GM23338 (cell line): Measurements from ENCODE around the gene LTBP2. TPM values are rescaled to one million over a fixed set of nuclear protein-coding genes. Genes with fewer than 3 reads are reported as not detected.

ENCODE experiments used
- ATAC-seq: fragments of 200-7000 bp; cut with Tn5 transposase; 3 replicates; pipeline ENCODE4 v1.9.1; 2020
- DNase-seq: peaks from one replicate; pipeline ENCODE4 v3.0.0-alpha.2; 2015; ENCODE audit warnings: low spot score
- H2AFZ ChIP-seq: fragments of 200-600 bp; sonication (generic); 2 replicates; pipeline ENCODE4 v1.8.0; 2016; ENCODE audit warnings: antibody characterized with exemption, mild to moderate bottlenecking, moderate library complexity
- H3F3A ChIP-seq: fragments of 200-600 bp; sonication (generic); replicated peaks from 2 replicates; pipeline ENCODE4 v1.8.0; 2017; ENCODE audit warnings: antibody characterized with exemption, mixed run types, low read depth
- H3K27ac ChIP-seq: fragments of 200-600 bp; sonication (generic); 2 replicates; pipeline ENCODE4 v1.6.1; 2016; ENCODE audit warnings: low read depth
- H3K27me3 ChIP-seq: fragments of 200-600 bp; sonication (generic); 2 replicates; pipeline ENCODE4 v1.8.0; 2016; ENCODE audit warnings: mild to moderate bottlenecking, mixed run types, moderate library complexity; ENCODE audit not compliant: insufficient read depth
- H3K36me3 ChIP-seq: fragments of 200-600 bp; sonication (generic); 2 replicates; pipeline ENCODE4 v1.8.0; 2016; ENCODE audit warnings: mild to moderate bottlenecking; ENCODE audit not compliant: insufficient read depth
- H3K4me1 ChIP-seq: fragments of 200-600 bp; sonication (generic); 2 replicates; pipeline ENCODE4 v1.8.0; 2016; ENCODE audit warnings: mild to moderate bottlenecking, moderate library complexity; ENCODE audit not compliant: insufficient read depth
- H3K4me2 ChIP-seq: fragments of 200-600 bp; sonication (generic); 2 replicates; pipeline ENCODE4 v1.7.1; 2017; ENCODE audit warnings: mixed run types
- H3K4me3 ChIP-seq: fragments of 200-600 bp; sonication (generic); 2 replicates; pipeline ENCODE4 v1.6.1; 2016; ENCODE audit warnings: mixed run types
- H3K79me2 ChIP-seq: fragments of 200-600 bp; sonication (generic); replicated peaks from 2 replicates; pipeline ENCODE4 v1.8.0; 2017; ENCODE audit warnings: mild to moderate bottlenecking; ENCODE audit not compliant: insufficient read depth
- H3K9me2 ChIP-seq: fragments of 200-600 bp; sonication (generic); 2 replicates; pipeline ENCODE4 v1.8.0; 2017; ENCODE audit not compliant: insufficient read depth
- H4K20me1 ChIP-seq: fragments of 200-600 bp; sonication (generic); replicated peaks from 2 replicates; pipeline ENCODE4 v1.8.0; 2017; ENCODE audit warnings: mild to moderate bottlenecking; ENCODE audit not compliant: insufficient read depth
- H3K27ac Mint-ChIP-seq: 2 replicates; pipeline ENCODE4 v1.8.0; 2020; ENCODE audit warnings: inconsistent platforms, mild to moderate bottlenecking, moderate library complexity, mixed read lengths
- H3K27me3 Mint-ChIP-seq: 3 replicates; pipeline ENCODE4 v1.8.0; 2022; ENCODE audit warnings: low read depth, mild to moderate bottlenecking, moderate library complexity, mixed read lengths, inconsistent platforms; ENCODE audit not compliant: insufficient read depth, poor library complexity
- H3K36me3 Mint-ChIP-seq: 3 replicates; pipeline ENCODE4 v1.8.0; 2021; ENCODE audit warnings: low read depth, mild to moderate bottlenecking, inconsistent platforms, moderate library complexity, mixed read lengths
- H3K4me1 Mint-ChIP-seq: 3 replicates; pipeline ENCODE4 v1.8.0; 2020; ENCODE audit warnings: mild to moderate bottlenecking, inconsistent platforms, mixed read lengths
- H3K4me3 Mint-ChIP-seq: 3 replicates; pipeline ENCODE4 v1.8.0; 2021; ENCODE audit warnings: moderate library complexity, mild to moderate bottlenecking, inconsistent platforms, mixed read lengths
- H3K9me3 Mint-ChIP-seq: 3 replicates; pipeline ENCODE4 v1.8.0; 2020; ENCODE audit warnings: moderate library complexity, mild to moderate bottlenecking, inconsistent platforms, mixed read lengths
- CREB1 ChIP-seq: fragments of 250-450 bp; sonication (Bioruptor Pico); IDR thresholded peaks from 2 replicates; pipeline ENCODE4 v1.5.0; 2020; ENCODE audit warnings: low read depth, mild to moderate bottlenecking, moderate library complexity
- CTCF ChIP-seq, 2 experiments: fragments of 200-600 bp in 1 of 2; sonication (generic) in 1 of 2; conservative IDR thresholded peaks; 2 replicates each; pipeline versions ENCODE4 v1.5.1 to v1.6.1; 2016 to 2017; ENCODE audit warnings: antibody characterized with exemption in 2 of 2, low read depth in 2 of 2, mild to moderate bottlenecking in 2 of 2, moderate library complexity in 1 of 2
- EZH2 ChIP-seq: fragments of 200-600 bp; sonication (generic); IDR thresholded peaks from one replicate; pipeline ENCODE4 v1.8.0; 2017; ENCODE audit warnings: antibody characterized with exemption, mild to moderate bottlenecking, low read depth; ENCODE audit not compliant: unreplicated experiment
- EZH2phosphoT487 ChIP-seq: fragments of 200-600 bp; sonication (generic); IDR thresholded peaks from one replicate; pipeline ENCODE4 v1.8.1; 2018; ENCODE audit warnings: antibody characterized with exemption; ENCODE audit not compliant: unreplicated experiment
- JUNB ChIP-seq: IDR thresholded peaks from one replicate; pipeline ENCODE4 v1.6.1; 2016; ENCODE audit warnings: antibody characterized with exemption; ENCODE audit not compliant: unreplicated experiment
- POLR2AphosphoS5 ChIP-seq: IDR thresholded peaks from 2 replicates; pipeline ENCODE4 v1.6.1; 2016; ENCODE audit warnings: antibody characterized with exemption, low read depth
- REST ChIP-seq: IDR thresholded peaks from one replicate; pipeline ENCODE4 v1.6.1; 2018; ENCODE audit warnings: antibody characterized with exemption; ENCODE audit not compliant: unreplicated experiment
- STAT1 ChIP-seq: IDR thresholded peaks from one replicate; pipeline ENCODE4 v1.6.1; 2016; ENCODE audit warnings: antibody characterized with exemption; ENCODE audit not compliant: unreplicated experiment
- ZNF114 ChIP-seq: fragments of 250-450 bp; sonication (Bioruptor Pico); IDR thresholded peaks from 2 replicates; pipeline ENCODE4 v1.5.0; 2020; ENCODE audit warnings: mild to moderate bottlenecking, moderate library complexity
- ZNF331 ChIP-seq: fragments of 250-450 bp; sonication (Bioruptor Pico); IDR thresholded peaks from 2 replicates; pipeline ENCODE4 v1.5.0; 2020; ENCODE audit warnings: low read depth, mild to moderate bottlenecking, moderate library complexity
- ZNF462 ChIP-seq: fragments of 250-450 bp; sonication (Bioruptor Pico); IDR thresholded peaks from 2 replicates; pipeline ENCODE4 v1.5.0; 2020; ENCODE audit warnings: mild to moderate bottlenecking, moderate library complexity
- polyA plus RNA-seq: library from polyadenylated mRNA; unstranded; fragments of >200 nt; fragmentation: Nextera tagmentation; extraction: Ambion mirVana; gene quantifications from 2 replicates; pipeline ENCODE4 v1.2.1, GENCODE V29; 2016
- total RNA-seq: library from RNA; depleted of rRNA; stranded (reverse); fragments of >200 nt; shearing (Covaris generic); gene quantifications from 2 replicates; pipeline ENCODE4 v1.2.3, GENCODE V29; 2014

LTBP2 gene
- total and polyA plus RNA-seq, 2 experiments from 2014 or later = 0.27 to 0.49 TPM

GRCh38 chr14:74589291-74589879 is 22.7 kb downstream of the LTBP2 start (continued):
- no peak for TF ChIP-seq REST
- no peak for TF ChIP-seq ZNF331 (CRISPR knock-in tag)
- TF ChIP-seq ZNF114 (CRISPR knock-in tag) = no peak
- TF ChIP-seq STAT1 = no peak
- TF ChIP-seq EZH2phosphoT487 = no peak
- no peak for TF ChIP-seq POLR2AphosphoS5

- Histone ChIP-seq H2AFZ (no peak overlapping the region), H3K27me3 (no peaks in the 10 kb centered on the region)
- H3K36me3 Mint-ChIP-seq = no peaks in the 10 kb centered on the region
- TF ChIP-seq EZH2 (no peak), JUNB (no peak), EZH2phosphoT487 (no peak), ZNF462 (CRISPR knock-in tag) (no peak), CREB1 (CRISPR knock-in tag) (no peak), ZNF331 (CRISPR knock-in tag) (no peak), ZNF114 (CRISPR knock-in tag) (no peak), STAT1 (no peak), CTCF (conservative IDR thresholded peaks at IDR 0.05; ENCODE audit: low read depth in 2 of 2) (no peak)
Observed at GRCh38 chr14:74587363-74587707, 24.7 kb downstream of the LTBP2 start.

More at GRCh38 chr14:74587363-74587707, 24.7 kb downstream of the LTBP2 start:
- no peaks in the 10 kb centered on the region for H3K4me1 ChIP-seq
- ATAC-seq (no peak), DNase-seq (no peak)
- no peaks in the 10 kb centered on the region for H3K36me3 ChIP-seq
- H3F3A ChIP-seq = no peaks in the 10 kb centered on the region
- no peak overlapping the region for H3K4me3 ChIP-seq
- H3K27ac Mint-ChIP-seq = no peak overlapping the region
- peaks cover 2% of the 10 kb centered on the region for H3K27me3 Mint-ChIP-seq
- H3K4me2 ChIP-seq = no peak overlapping the region
- no peaks in the 10 kb centered on the region for H4K20me1 ChIP-seq
- no peaks in the 10 kb centered on the region for H3K9me3 Mint-ChIP-seq
- H3K9me2 ChIP-seq = no peaks in the 10 kb centered on the region
- H3K27ac ChIP-seq = no peak overlapping the region
- no peak overlapping the region for H3K4me3 Mint-ChIP-seq
- no peaks in the 10 kb centered on the region for H3K79me2 ChIP-seq
- H3K4me1 Mint-ChIP-seq = no peaks in the 10 kb centered on the region; the same call in 2 of the 3 replicates
